ENCODE data around the gene KCNMB3. TPM values are rescaled to one million over a fixed set of nuclear protein-coding genes. Genes with fewer than 3 reads are reported as not detected.

KCNMB3 gene
- total and polyA plus RNA-seq, 2 of the 13 experiments (the other 11 are each of a cell fraction or from before 2014, with no cell fraction given), result 4.3 to 7.1 TPM

DNA sequence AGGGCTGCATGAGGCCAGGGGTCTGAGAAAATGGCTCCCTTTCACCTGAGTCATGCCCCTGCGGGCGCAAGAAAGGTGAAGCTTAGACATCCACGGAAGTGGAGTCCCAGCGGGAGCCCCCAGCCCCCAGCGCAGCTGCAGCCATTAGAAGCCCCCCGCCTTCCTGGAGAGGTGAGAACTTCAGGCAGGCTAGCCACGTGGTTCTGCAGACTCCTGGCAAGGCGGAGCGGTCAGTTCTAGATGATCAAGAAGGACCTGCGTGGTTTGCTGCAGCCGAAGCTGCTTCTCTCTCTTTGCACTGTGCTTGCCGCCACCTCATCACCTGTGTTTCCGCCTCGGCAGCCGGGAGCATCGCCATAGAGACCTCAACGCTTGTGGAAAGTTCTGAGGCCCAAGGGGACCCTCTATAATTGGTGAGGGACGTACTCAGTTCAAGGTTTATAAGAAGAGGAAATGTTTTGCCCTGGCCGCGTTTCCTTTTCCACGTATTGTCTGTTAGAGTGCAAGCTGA lies 15.8 kb upstream of the KCNMB3 start (continued):
- TF ChIP-seq ZBED4 (CRISPR knock-in tag; IDR thresholded peaks at IDR 0.05; ENCODE audit: borderline replicate concordance), result no peak
- TF ChIP-seq ZNF354B (CRISPR knock-in tag; IDR thresholded peaks at IDR 0.05), result no peak
- TF ChIP-seq, protein P1, sequence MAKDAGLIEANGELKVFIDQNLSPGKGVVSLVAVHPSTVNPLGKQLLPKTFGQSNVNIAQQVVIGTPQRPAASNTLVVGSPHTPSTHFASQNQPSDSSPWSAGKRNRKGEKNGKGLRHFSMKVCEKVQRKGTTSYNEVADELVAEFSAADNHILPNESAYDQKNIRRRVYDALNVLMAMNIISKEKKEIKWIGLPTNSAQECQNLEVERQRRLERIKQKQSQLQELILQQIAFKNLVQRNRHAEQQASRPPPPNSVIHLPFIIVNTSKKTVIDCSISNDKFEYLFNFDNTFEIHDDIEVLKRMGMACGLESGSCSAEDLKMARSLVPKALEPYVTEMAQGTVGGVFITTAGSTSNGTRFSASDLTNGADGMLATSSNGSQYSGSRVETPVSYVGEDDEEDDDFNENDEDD (CRISPR knock-in tag; IDR thresholded peaks at IDR 0.05; ENCODE audit: borderline replicate concordance), result no peak
- no peak for TF ChIP-seq NR2F2 (IDR thresholded peaks at IDR 0.05; ENCODE audit: borderline replicate concordance, low read depth)
- TF ChIP-seq MED13 (CRISPR knock-in tag; IDR thresholded peaks at IDR 0.05), result no peak
- no peak for TF ChIP-seq RFXAP (CRISPR knock-in tag; IDR thresholded peaks at IDR 0.05; ENCODE audit: borderline replicate concordance)
- TF ChIP-seq ZNF674 (CRISPR knock-in tag; IDR thresholded peaks at IDR 0.05; ENCODE audit: low read depth), result no peak
- no peak for TF ChIP-seq ZBTB2 (CRISPR knock-in tag; IDR thresholded peaks at IDR 0.05; ENCODE audit: low read depth)
- no peak for TF ChIP-seq TGIF2 (CRISPR knock-in tag; IDR thresholded peaks at IDR 0.05)

Data from HepG2 (cell line).